ENCODE data around the gene SPDYE1. TPM values are rescaled to one million over a fixed set of nuclear protein-coding genes. Genes with fewer than 3 reads are reported as not detected.
"Not testable (repeated sequence)": the region's sequence is repeated elsewhere in the genome, so short reads cannot be mapped to it uniquely, and the experiment has no call there.

The SPDYE1 gene
- total RNA-seq (not detected), total RNA-seq (0 to 0.06 (median 0) reads per million in 29 experiments)
- not detected for total RNA-seq (2013)

GRCh38 chr7:43997532-43997931, at the start of gene SPDYE1:
Gene SPDYE1 (plus strand): TSS chr7:43997897. CDS start chr7:43999950, 2,053 bp downstream.
- H3K36me3 ChIP-seq (ENCODE audit: control insufficient read depth in 2 of 2, extremely low read depth in 1 of 2, insufficient read depth in 1 of 2, low read length in 1 of 2); ATAC-seq (replicated peaks in 1 of 4); H3K27ac ChIP-seq (ENCODE audit: low read length); CTCF ChIA-PET; H3K36me3 Mint-ChIP-seq; H3K27me3 ChIP-seq (replicated peaks in 1 of 2; ENCODE audit: control insufficient read depth in 2 of 2, extremely low read depth in 1 of 2, insufficient read depth in 2 of 2, low read length in 1 of 2); H3K9me3 Mint-ChIP-seq; DNase-seq; H3K4me3 Mint-ChIP-seq; H3K27me3 Mint-ChIP-seq; H3K4me1 ChIP-seq (ENCODE audit: control insufficient read depth in 1 of 2, extremely low read depth in 1 of 2, insufficient read depth in 2 of 2, low read length in 2 of 2); H3K9me3 ChIP-seq; H3K4me3 ChIP-seq (ENCODE audit: control insufficient read depth in 1 of 2, extremely low read depth in 1 of 2, low read length in 1 of 2); H3K27ac Mint-ChIP-seq; H3K4me1 Mint-ChIP-seq; POLR2A ChIA-PET: not testable (repeated sequence)
- WGBS (ENCODE audit: insufficient coverage): no CpG with 5 or more reads among the region's 3 CpGs

GRCh38 chr7:43952028-43952427, 45.7 kb upstream of the SPDYE1 start:
- peaks cover 13 to 17% (median 13%) of the 10 kb centered on the region in 3 donors for H3K4me1 Mint-ChIP-seq
- no peaks in the 10 kb centered on the region for H3K9me3 Mint-ChIP-seq
- H3K4me1 ChIP-seq (ENCODE audit: control insufficient read depth in 1 of 2, extremely low read depth in 1 of 2, insufficient read depth in 2 of 2, low read length in 2 of 2): peaks cover 0 to 6% of the 10 kb centered on the region in 2 experiments
- H3K4me3 Mint-ChIP-seq: no peak overlapping the region
- POLR2A ChIA-PET: no interaction called here
- no peaks in the 10 kb centered on the region for H3K27me3 ChIP-seq (replicated peaks in 1 of 2; ENCODE audit: control insufficient read depth in 2 of 2, extremely low read depth in 1 of 2, insufficient read depth in 2 of 2, low read length in 1 of 2)
- 100% methylated on average over 1 of the region's 3 CpGs for WGBS (ENCODE audit: insufficient coverage)
- peaks cover 34% of the 10 kb centered on the region for H3K36me3 Mint-ChIP-seq
- peaks cover 6 to 35% of the 10 kb centered on the region in 2 donors for H3K36me3 ChIP-seq (ENCODE audit: control insufficient read depth in 2 of 2, extremely low read depth in 1 of 2, insufficient read depth in 1 of 2, low read length in 1 of 2)
- no peak overlapping the region for H3K27ac ChIP-seq (ENCODE audit: low read length)
- no peak overlapping the region for H3K4me3 ChIP-seq (ENCODE audit: control insufficient read depth in 1 of 2, extremely low read depth in 1 of 2, low read length in 1 of 2)
- H3K9me3 ChIP-seq: no peaks in the 10 kb centered on the region
- no peaks in the 10 kb centered on the region for H3K27me3 Mint-ChIP-seq
- peak overlapping the region in 1 of 2 donors; percentile 22 for H3K27ac Mint-ChIP-seq
- CTCF ChIA-PET: no interaction called here
- no peak for ATAC-seq (replicated peaks in 1 of 4)
- no peak for DNase-seq

- 100% methylated on average over 1 of the region's 5 CpGs for WGBS (ENCODE audit: insufficient coverage)
- Histone ChIP-seq H3K27me3 (replicated peaks in 1 of 2; ENCODE audit: control insufficient read depth in 2 of 2, extremely low read depth in 1 of 2, insufficient read depth in 2 of 2, low read length in 1 of 2) (no peaks in the 10 kb centered on the region), H3K9me3 (no peaks in the 10 kb centered on the region), H3K4me3 (ENCODE audit: control insufficient read depth in 1 of 2, extremely low read depth in 1 of 2, low read length in 1 of 2) (no peak overlapping the region), H3K36me3 (ENCODE audit: control insufficient read depth in 2 of 2, extremely low read depth in 1 of 2, insufficient read depth in 1 of 2, low read length in 1 of 2) (peaks cover 6 to 35% of the 10 kb centered on the region in 2 donors), H3K4me1 (ENCODE audit: control insufficient read depth in 1 of 2, extremely low read depth in 1 of 2, insufficient read depth in 2 of 2, low read length in 2 of 2) (peaks cover 0 to 6% of the 10 kb centered on the region in 2 experiments), H3K27ac (ENCODE audit: low read length) (no peak overlapping the region)
- ChIA-PET CTCF (no interaction called here), POLR2A (no interaction called here)
- Mint-ChIP-seq H3K4me3 (no peak overlapping the region), H3K27ac (peak overlapping the region in 1 of 2 donors; percentile 23), H3K36me3 (peaks cover 28% of the 10 kb centered on the region), H3K27me3 (no peaks in the 10 kb centered on the region), H3K4me1 (peaks cover 13 to 17% (median 13%) of the 10 kb centered on the region in 3 donors), H3K9me3 (no peaks in the 10 kb centered on the region)
- DNase-seq: no peak
- ATAC-seq (replicated peaks in 1 of 4): no peak
Measured at GRCh38 chr7:43953071-43953470, 44.6 kb upstream of the SPDYE1 start.

- CTCF ChIA-PET: interaction anchor here in 1 of 2 donors (0.6 kb wide), 1 partner anchor 264 kb away, joined by 9 read pairs; no protein-coding TSS in a partner anchor
- WGBS (ENCODE audit: insufficient coverage): no CpG with 5 or more reads among the region's 3 CpGs
Measured at GRCh38 chr7:43954524-43955228, 43.0 kb upstream of the SPDYE1 start.

GRCh38 chr7:43956027-43956426, 41.7 kb upstream of the SPDYE1 start:
- ChIA-PET POLR2A (no interaction called here), CTCF (no interaction called here)
- Histone ChIP-seq H3K4me3 (ENCODE audit: control insufficient read depth in 1 of 2, extremely low read depth in 1 of 2, low read length in 1 of 2) (no peak overlapping the region), H3K27me3 (replicated peaks in 1 of 2; ENCODE audit: control insufficient read depth in 2 of 2, extremely low read depth in 1 of 2, insufficient read depth in 2 of 2, low read length in 1 of 2) (no peaks in the 10 kb centered on the region), H3K36me3 (ENCODE audit: control insufficient read depth in 2 of 2, extremely low read depth in 1 of 2, insufficient read depth in 1 of 2, low read length in 1 of 2) (peaks cover 0 to 15% of the 10 kb centered on the region in 2 donors), H3K4me1 (ENCODE audit: control insufficient read depth in 1 of 2, extremely low read depth in 1 of 2, insufficient read depth in 2 of 2, low read length in 2 of 2) (peaks cover 0 to 6% of the 10 kb centered on the region in 2 experiments), H3K27ac (ENCODE audit: low read length) (no peak overlapping the region), H3K9me3 (no peaks in the 10 kb centered on the region)
- H3K4me3 Mint-ChIP-seq: peak overlapping the region in 1 of 3 donors; percentile 24
- H3K27me3 Mint-ChIP-seq: no peaks in the 10 kb centered on the region
- H3K36me3 Mint-ChIP-seq: peaks cover 37% of the 10 kb centered on the region
- no peaks in the 10 kb centered on the region for H3K9me3 Mint-ChIP-seq
- peak overlapping the region; percentile 50 to 85 for H3K27ac Mint-ChIP-seq
- 30% methylated on average over 3 of the region's 3 CpGs for WGBS (ENCODE audit: insufficient coverage)
- peak in 2 of 4 experiments; percentile 33 to 64 for ATAC-seq (replicated peaks in 1 of 4)
- no peak for DNase-seq
- H3K4me1 Mint-ChIP-seq: peaks cover 13 to 17% (median 13%) of the 10 kb centered on the region in 3 donors

More at GRCh38 chr7:43954524-43955228, 43.0 kb upstream of the SPDYE1 start:
- DNase-seq (peak in 8 of 35 experiments; percentile 5 to 34 (median 8)), ATAC-seq (replicated peaks in 1 of 4) (peak in 2 of 4 experiments; percentile 37 to 56)
- Histone ChIP-seq H3K4me3 (ENCODE audit: control insufficient read depth in 1 of 2, extremely low read depth in 1 of 2, low read length in 1 of 2) (no peak overlapping the region), H3K27ac (ENCODE audit: low read length) (no peak overlapping the region), H3K36me3 (ENCODE audit: control insufficient read depth in 2 of 2, extremely low read depth in 1 of 2, insufficient read depth in 1 of 2, low read length in 1 of 2) (peaks cover 0 to 25% of the 10 kb centered on the region in 2 donors), H3K9me3 (no peaks in the 10 kb centered on the region), H3K4me1 (ENCODE audit: control insufficient read depth in 1 of 2, extremely low read depth in 1 of 2, insufficient read depth in 2 of 2, low read length in 2 of 2) (peaks cover 0 to 6% of the 10 kb centered on the region in 2 experiments), H3K27me3 (replicated peaks in 1 of 2; ENCODE audit: control insufficient read depth in 2 of 2, extremely low read depth in 1 of 2, insufficient read depth in 2 of 2, low read length in 1 of 2) (no peaks in the 10 kb centered on the region)
- H3K4me1 Mint-ChIP-seq: peaks cover 13 to 17% (median 13%) of the 10 kb centered on the region in 3 donors
- POLR2A ChIA-PET: no interaction called here
- H3K4me3 Mint-ChIP-seq: no peak overlapping the region
- H3K27me3 Mint-ChIP-seq: no peaks in the 10 kb centered on the region
- H3K27ac Mint-ChIP-seq: peak overlapping the region in 1 of 2 donors; percentile 30
- peaks cover 34% of the 10 kb centered on the region for H3K36me3 Mint-ChIP-seq
- H3K9me3 Mint-ChIP-seq: no peaks in the 10 kb centered on the region

- H3K36me3 ChIP-seq (ENCODE audit: control insufficient read depth in 2 of 2, extremely low read depth in 1 of 2, insufficient read depth in 1 of 2, low read length in 1 of 2): no peaks in the 10 kb centered on the region
- H3K36me3 Mint-ChIP-seq: peaks cover 24% of the 10 kb centered on the region
- H3K27ac Mint-ChIP-seq: no peak overlapping the region
- H3K9me3 Mint-ChIP-seq: no peaks in the 10 kb centered on the region
- no peak for ATAC-seq (replicated peaks in 1 of 4)
- no peak overlapping the region for H3K27ac ChIP-seq (ENCODE audit: low read length)
- no peaks in the 10 kb centered on the region for H3K27me3 Mint-ChIP-seq
- ChIA-PET POLR2A (no interaction called here), CTCF (no interaction called here)
- H3K4me1 Mint-ChIP-seq: peaks cover 6 to 7% (median 6%) of the 10 kb centered on the region in 3 donors
- H3K4me3 ChIP-seq (ENCODE audit: control insufficient read depth in 1 of 2, extremely low read depth in 1 of 2, low read length in 1 of 2): no peak overlapping the region
- DNase-seq: no peak
- H3K9me3 ChIP-seq: no peaks in the 10 kb centered on the region
- H3K4me1 ChIP-seq (ENCODE audit: control insufficient read depth in 1 of 2, extremely low read depth in 1 of 2, insufficient read depth in 2 of 2, low read length in 2 of 2): peaks cover 0 to 3% of the 10 kb centered on the region in 2 experiments
- WGBS (ENCODE audit: insufficient coverage): 0% methylated on average over 1 of the region's 1 CpG
- H3K4me3 Mint-ChIP-seq: no peak overlapping the region
- no peaks in the 10 kb centered on the region for H3K27me3 ChIP-seq (replicated peaks in 1 of 2; ENCODE audit: control insufficient read depth in 2 of 2, extremely low read depth in 1 of 2, insufficient read depth in 2 of 2, low read length in 1 of 2)
Measured at GRCh38 chr7:43960933-43961332, 36.8 kb upstream of the SPDYE1 start.

Measured in T-cell (primary cell).